Measurements from ENCODE around the gene BTG1. TPM values are rescaled to one million over a fixed set of nuclear protein-coding genes. Genes with fewer than 3 reads are reported as not detected.

Gene BTG1
- total RNA-seq, 1 experiment from 2014 or later, result 32.7 TPM

DNA sequence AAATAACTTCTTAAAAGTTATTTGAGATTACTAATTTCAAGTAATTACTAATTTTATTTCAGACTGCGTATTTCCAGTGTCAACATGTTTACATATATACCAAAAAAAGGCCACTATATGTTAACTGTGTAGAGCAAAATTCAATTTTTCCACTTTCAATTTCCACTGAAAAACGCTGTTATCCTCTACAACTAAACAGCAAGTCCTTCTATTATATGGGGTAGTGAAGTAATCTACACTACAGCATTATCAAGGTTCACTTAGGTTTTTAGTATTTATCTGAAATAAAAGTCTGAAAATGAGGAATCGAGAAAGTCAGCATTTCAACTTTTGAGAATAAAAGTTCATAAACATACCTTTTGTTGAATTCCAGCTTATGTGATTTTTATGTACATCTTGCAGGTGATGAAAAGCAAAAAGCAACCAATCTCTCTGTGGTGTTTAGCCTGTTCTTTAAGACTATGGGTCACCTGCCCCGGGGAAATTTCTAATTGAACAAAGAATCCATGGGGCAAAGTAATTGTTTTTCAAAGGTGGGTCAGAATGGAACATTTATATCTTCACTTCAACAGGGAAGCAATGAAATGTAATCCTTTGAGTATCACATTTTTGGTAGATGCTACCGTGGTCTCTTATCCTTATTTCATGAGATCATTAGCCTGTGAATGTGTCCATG is 3.3 kb downstream of the BTG1 start:
- H3K4me1 ChIP-seq (ENCODE audit: insufficient read depth, low read length), result peaks cover 6% of the 10 kb centered on the region

More for the DNA sequence above, 3.3 kb downstream of the BTG1 start:
- no peak overlapping the region for H3K18ac ChIP-seq (ENCODE audit: insufficient read length, low read depth, low read length)
- H3K4me1 Mint-ChIP-seq, result peaks cover 61 to 69% of the 10 kb centered on the region in 2 experiments
- no peak overlapping the region for H2BK120ac ChIP-seq (ENCODE audit: low read depth, low read length, poor library complexity, severe bottlenecking)
- no peak overlapping the region for H2BK12ac ChIP-seq (ENCODE audit: insufficient read length, low read depth, low read length)
- TF ChIP-seq, protein P1, sequence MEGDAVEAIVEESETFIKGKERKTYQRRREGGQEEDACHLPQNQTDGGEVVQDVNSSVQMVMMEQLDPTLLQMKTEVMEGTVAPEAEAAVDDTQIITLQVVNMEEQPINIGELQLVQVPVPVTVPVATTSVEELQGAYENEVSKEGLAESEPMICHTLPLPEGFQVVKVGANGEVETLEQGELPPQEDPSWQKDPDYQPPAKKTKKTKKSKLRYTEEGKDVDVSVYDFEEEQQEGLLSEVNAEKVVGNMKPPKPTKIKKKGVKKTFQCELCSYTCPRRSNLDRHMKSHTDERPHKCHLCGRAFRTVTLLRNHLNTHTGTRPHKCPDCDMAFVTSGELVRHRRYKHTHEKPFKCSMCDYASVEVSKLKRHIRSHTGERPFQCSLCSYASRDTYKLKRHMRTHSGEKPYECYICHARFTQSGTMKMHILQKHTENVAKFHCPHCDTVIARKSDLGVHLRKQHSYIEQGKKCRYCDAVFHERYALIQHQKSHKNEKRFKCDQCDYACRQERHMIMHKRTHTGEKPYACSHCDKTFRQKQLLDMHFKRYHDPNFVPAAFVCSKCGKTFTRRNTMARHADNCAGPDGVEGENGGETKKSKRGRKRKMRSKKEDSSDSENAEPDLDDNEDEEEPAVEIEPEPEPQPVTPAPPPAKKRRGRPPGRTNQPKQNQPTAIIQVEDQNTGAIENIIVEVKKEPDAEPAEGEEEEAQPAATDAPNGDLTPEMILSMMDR (conservative IDR thresholded peaks at IDR 0.05), result no peak
- H3K27me3 Mint-ChIP-seq (ENCODE audit: low read depth), result no peaks in the 10 kb centered on the region; the same call in 1 of the 2 replicates
- peak overlapping the region; percentile 89 to 98 for H3K4me3 Mint-ChIP-seq
- peak overlapping the region; percentile 6 for H3K9ac ChIP-seq (ENCODE audit: extremely low read depth, insufficient read length, low read length)
- H2BK5ac ChIP-seq (ENCODE audit: insufficient read length, low read length), result no peak overlapping the region
- no peak overlapping the region for H3K23ac ChIP-seq (ENCODE audit: insufficient read length, low read depth, low read length)
- no peaks in the 10 kb centered on the region for H3K9me3 ChIP-seq (ENCODE audit: control insufficient read depth, low read depth, low read length)
- no peak overlapping the region for H3T11ph ChIP-seq (ENCODE audit: low read length)
- H2BK20ac ChIP-seq (ENCODE audit: low read depth, low read length, poor library complexity, severe bottlenecking), result no peak overlapping the region
- no peak overlapping the region for H2AFZ ChIP-seq (ENCODE audit: low read length)
- H3K27me3 ChIP-seq (ENCODE audit: insufficient read depth, low read length), result no peaks in the 10 kb centered on the region
- no peak overlapping the region for H3K56ac ChIP-seq (ENCODE audit: insufficient read length, low read depth, low read length)
- no peak overlapping the region for H3K14ac ChIP-seq (ENCODE audit: insufficient read depth, low read length)
- H4K5ac ChIP-seq (ENCODE audit: insufficient read length, low read depth, low read length), result no peak overlapping the region
- peak overlapping the region in 2 of 3 experiments; percentile 71 to 95; a peak in 3 of 7 replicates for H3K27ac Mint-ChIP-seq
- WGBS (ENCODE audit: extremely low coverage, insufficient read length, low lambda C conversion rate), result no CpG with 5 or more reads among the region's 5 CpGs
- H2AK5ac ChIP-seq (ENCODE audit: insufficient read length, low read length), result no peak overlapping the region
- H4K91ac ChIP-seq (ENCODE audit: insufficient read length, low read depth, low read length), result no peak overlapping the region
- no peaks in the 10 kb centered on the region for H4K20me1 ChIP-seq (ENCODE audit: control insufficient read depth, insufficient read depth, insufficient read length)
- H3K79me2 ChIP-seq (ENCODE audit: insufficient read depth, low read length), result peaks cover 37% of the 10 kb centered on the region; the same call in 1 of the 2 replicates
- H3K9me3 Mint-ChIP-seq, result peaks cover 1 to 5% of the 10 kb centered on the region in 2 experiments; a peak in 3 of 5 replicates
- no peak for DNase-seq
- no peak overlapping the region for H3K4ac ChIP-seq (ENCODE audit: low read depth, low read length)
- peaks cover 14% of the 10 kb centered on the region for H3K23me2 ChIP-seq (ENCODE audit: insufficient read length, low read depth, low read length, poor library complexity, severe bottlenecking)
- peak overlapping the region; percentile 67 for H3K4me2 ChIP-seq (ENCODE audit: insufficient read depth, insufficient read length, low read length)
- no peak overlapping the region for H4K8ac ChIP-seq (replicated peaks; ENCODE audit: insufficient read length, low read depth, low read length)
- peaks cover 18 to 45% (median 36%) of the 10 kb centered on the region in 3 experiments for H3K36me3 Mint-ChIP-seq (ENCODE audit: insufficient read depth in 1 of 3, low read depth in 3 of 3)
- no peak overlapping the region for H2BK15ac ChIP-seq (ENCODE audit: low read depth, low read length)
- no peaks in the 10 kb centered on the region for H3K79me1 ChIP-seq (ENCODE audit: insufficient read depth, low read depth, low read length, poor library complexity, severe bottlenecking)
- H3K27ac ChIP-seq (ENCODE audit: insufficient read length, low read depth, low read length), result no peak overlapping the region
